MM.1S (cell line): ENCODE results near the gene LRCH2.

ENCODE experiments used
- EZH2 ChIP-seq: fragments of 300-600 bp; sonication (generic); optimal IDR thresholded peaks from 2 replicates; pipeline ENCODE3; 2017; ENCODE audit warnings: low read depth, mild to moderate bottlenecking, antibody characterized with exemption, low read length, mixed read lengths
- EZH2phosphoT487 ChIP-seq: fragments of 300-600 bp; sonication (generic); IDR thresholded peaks from 2 replicates; pipeline ENCODE4 v1.6.1; 2018; ENCODE audit warnings: antibody characterized with exemption, low read length
- TF ChIP-seq, protein P1 (sequence below): fragments of 300-600 bp; sonication (generic); IDR thresholded peaks from 2 replicates; pipeline ENCODE4 v1.5.1; 2016; ENCODE audit warnings: antibody characterized with exemption, low read length, mixed read lengths

DNA sequence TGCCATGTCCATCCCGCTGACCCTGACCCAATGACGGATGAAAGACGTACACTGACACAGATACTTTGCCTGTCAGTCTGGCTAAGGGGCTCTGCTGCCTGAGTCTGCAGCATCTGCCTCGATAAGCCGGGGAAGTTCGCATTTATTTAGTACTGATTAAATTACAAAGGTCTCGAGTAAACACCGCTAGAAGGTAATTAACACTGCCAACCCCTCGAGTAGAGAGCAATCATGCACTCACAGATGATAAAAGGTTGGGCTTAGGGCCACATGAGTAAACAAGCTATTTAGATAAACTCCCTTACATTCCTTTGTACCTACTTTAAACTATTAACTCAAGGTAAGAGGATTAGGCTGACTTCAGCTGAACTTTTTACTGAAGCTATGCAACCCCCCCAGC, 60.7 kb downstream of the LRCH2 start:
- TF ChIP-seq, protein P1, sequence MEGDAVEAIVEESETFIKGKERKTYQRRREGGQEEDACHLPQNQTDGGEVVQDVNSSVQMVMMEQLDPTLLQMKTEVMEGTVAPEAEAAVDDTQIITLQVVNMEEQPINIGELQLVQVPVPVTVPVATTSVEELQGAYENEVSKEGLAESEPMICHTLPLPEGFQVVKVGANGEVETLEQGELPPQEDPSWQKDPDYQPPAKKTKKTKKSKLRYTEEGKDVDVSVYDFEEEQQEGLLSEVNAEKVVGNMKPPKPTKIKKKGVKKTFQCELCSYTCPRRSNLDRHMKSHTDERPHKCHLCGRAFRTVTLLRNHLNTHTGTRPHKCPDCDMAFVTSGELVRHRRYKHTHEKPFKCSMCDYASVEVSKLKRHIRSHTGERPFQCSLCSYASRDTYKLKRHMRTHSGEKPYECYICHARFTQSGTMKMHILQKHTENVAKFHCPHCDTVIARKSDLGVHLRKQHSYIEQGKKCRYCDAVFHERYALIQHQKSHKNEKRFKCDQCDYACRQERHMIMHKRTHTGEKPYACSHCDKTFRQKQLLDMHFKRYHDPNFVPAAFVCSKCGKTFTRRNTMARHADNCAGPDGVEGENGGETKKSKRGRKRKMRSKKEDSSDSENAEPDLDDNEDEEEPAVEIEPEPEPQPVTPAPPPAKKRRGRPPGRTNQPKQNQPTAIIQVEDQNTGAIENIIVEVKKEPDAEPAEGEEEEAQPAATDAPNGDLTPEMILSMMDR = no peak
- TF ChIP-seq EZH2 (no peak), EZH2phosphoT487 (no peak)
